ENCODE results near the gene TMEM43. TPM values are rescaled to one million over a fixed set of nuclear protein-coding genes. Genes with fewer than 3 reads are reported as not detected.
"Not testable (repeated sequence)": the region's sequence is repeated elsewhere in the genome, so short reads cannot be mapped to it uniquely, and the experiment has no call there.

Gene TMEM43, protein sequence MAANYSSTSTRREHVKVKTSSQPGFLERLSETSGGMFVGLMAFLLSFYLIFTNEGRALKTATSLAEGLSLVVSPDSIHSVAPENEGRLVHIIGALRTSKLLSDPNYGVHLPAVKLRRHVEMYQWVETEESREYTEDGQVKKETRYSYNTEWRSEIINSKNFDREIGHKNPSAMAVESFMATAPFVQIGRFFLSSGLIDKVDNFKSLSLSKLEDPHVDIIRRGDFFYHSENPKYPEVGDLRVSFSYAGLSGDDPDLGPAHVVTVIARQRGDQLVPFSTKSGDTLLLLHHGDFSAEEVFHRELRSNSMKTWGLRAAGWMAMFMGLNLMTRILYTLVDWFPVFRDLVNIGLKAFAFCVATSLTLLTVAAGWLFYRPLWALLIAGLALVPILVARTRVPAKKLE
- total RNA-seq (2021), result 35.8 and 36.7 TPM in 2 replicates
- long read RNA-seq, transcript TMEM43-201 (12 exons, 3,341 nt), result major isoform, 410 of 460 reads
- long read RNA-seq, partial matches to known transcripts, result 9 of 460 reads
- long read RNA-seq, other reads (novel, unspliced or antisense), result 41 of 460 reads

- Histone ChIP-seq H3K23ac (ENCODE audit: insufficient read length, low read depth, low read length) (no peak within 1 kb of the TSS), H3K18ac (ENCODE audit: insufficient read length, low read depth, low read length) (peak within 1 kb of the TSS; percentile 28), H2BK15ac (ENCODE audit: low read depth, low read length) (no peak within 1 kb of the TSS), H4K8ac (replicated peaks; ENCODE audit: insufficient read length, low read depth, low read length) (no peak within 1 kb of the TSS), H3K4ac (ENCODE audit: low read depth, low read length) (no peak within 1 kb of the TSS), H3K79me1 (ENCODE audit: insufficient read depth, low read depth, low read length, poor library complexity, severe bottlenecking) (peaks cover 9% of the 10 kb centered on the region), H2BK20ac (ENCODE audit: low read depth, low read length, poor library complexity, severe bottlenecking) (no peak within 1 kb of the TSS), H3K4me2 (ENCODE audit: insufficient read depth, insufficient read length, low read length) (peak within 1 kb of the TSS; percentile 76), H3T11ph (ENCODE audit: low read length) (no peak within 1 kb of the TSS), H3K9ac (ENCODE audit: extremely low read depth, insufficient read length, low read length) (peak within 1 kb of the TSS; percentile 71), H3K14ac (ENCODE audit: insufficient read depth, low read length) (peak within 1 kb of the TSS; percentile 51), H3K27ac (ENCODE audit: insufficient read length, low read depth, low read length) (no peak within 1 kb of the TSS), H2AFZ (ENCODE audit: low read length) (no peak within 1 kb of the TSS), H3K56ac (ENCODE audit: insufficient read length, low read depth, low read length) (no peak within 1 kb of the TSS), H2BK12ac (ENCODE audit: insufficient read length, low read depth, low read length) (no peak within 1 kb of the TSS), H4K91ac (ENCODE audit: insufficient read length, low read depth, low read length) (no peak within 1 kb of the TSS), H4K20me1 (ENCODE audit: control insufficient read depth, insufficient read depth, insufficient read length) (no peaks in the 10 kb centered on the region), H4K5ac (ENCODE audit: insufficient read length, low read depth, low read length) (no peak within 1 kb of the TSS), H2BK120ac (ENCODE audit: low read depth, low read length, poor library complexity, severe bottlenecking) (no peak within 1 kb of the TSS), H2AK5ac (ENCODE audit: insufficient read length, low read length) (no peak within 1 kb of the TSS), H3K79me2 (ENCODE audit: insufficient read depth, low read length) (peaks cover 3% of the 10 kb centered on the region; the same call in 1 of the 2 replicates), H3K23me2 (ENCODE audit: insufficient read length, low read depth, low read length, poor library complexity, severe bottlenecking) (peaks cover 14% of the 10 kb centered on the region), H3K4me1 (ENCODE audit: insufficient read depth, low read length) (no peaks in the 10 kb centered on the region), H2BK5ac (ENCODE audit: insufficient read length, low read length) (no peak within 1 kb of the TSS), H3K9me3 (ENCODE audit: control insufficient read depth, low read depth, low read length) (no peaks in the 10 kb centered on the region), H3K27me3 (ENCODE audit: insufficient read depth, low read length) (no peaks in the 10 kb centered on the region)
- no CpG with 5 or more reads among the region's 55 CpGs for WGBS (ENCODE audit: extremely low coverage, insufficient read length, low lambda C conversion rate)
- peak; percentile 99 for DNase-seq
- peaks cover 35 to 39% of the 10 kb centered on the region in 2 experiments for H3K4me1 Mint-ChIP-seq
- H3K9me3 Mint-ChIP-seq, result peaks cover 0 to 8% of the 10 kb centered on the region in 2 experiments; a peak in 4 of 5 replicates
- H3K27me3 Mint-ChIP-seq (ENCODE audit: low read depth), result peaks cover 3% of the 10 kb centered on the region; the same call in 1 of the 2 replicates
- H3K27ac Mint-ChIP-seq, result peak within 1 kb of the TSS; percentile 95 to 99 (median 98)
- TF ChIP-seq, protein P1, sequence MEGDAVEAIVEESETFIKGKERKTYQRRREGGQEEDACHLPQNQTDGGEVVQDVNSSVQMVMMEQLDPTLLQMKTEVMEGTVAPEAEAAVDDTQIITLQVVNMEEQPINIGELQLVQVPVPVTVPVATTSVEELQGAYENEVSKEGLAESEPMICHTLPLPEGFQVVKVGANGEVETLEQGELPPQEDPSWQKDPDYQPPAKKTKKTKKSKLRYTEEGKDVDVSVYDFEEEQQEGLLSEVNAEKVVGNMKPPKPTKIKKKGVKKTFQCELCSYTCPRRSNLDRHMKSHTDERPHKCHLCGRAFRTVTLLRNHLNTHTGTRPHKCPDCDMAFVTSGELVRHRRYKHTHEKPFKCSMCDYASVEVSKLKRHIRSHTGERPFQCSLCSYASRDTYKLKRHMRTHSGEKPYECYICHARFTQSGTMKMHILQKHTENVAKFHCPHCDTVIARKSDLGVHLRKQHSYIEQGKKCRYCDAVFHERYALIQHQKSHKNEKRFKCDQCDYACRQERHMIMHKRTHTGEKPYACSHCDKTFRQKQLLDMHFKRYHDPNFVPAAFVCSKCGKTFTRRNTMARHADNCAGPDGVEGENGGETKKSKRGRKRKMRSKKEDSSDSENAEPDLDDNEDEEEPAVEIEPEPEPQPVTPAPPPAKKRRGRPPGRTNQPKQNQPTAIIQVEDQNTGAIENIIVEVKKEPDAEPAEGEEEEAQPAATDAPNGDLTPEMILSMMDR (conservative IDR thresholded peaks at IDR 0.05), result no peak
- H3K36me3 Mint-ChIP-seq (ENCODE audit: insufficient read depth in 1 of 3, low read depth in 3 of 3), result peaks cover 40 to 45% (median 40%) of the 10 kb centered on the region in 3 experiments
- peak within 1 kb of the TSS; percentile 99 to 100 for H3K4me3 Mint-ChIP-seq
Observed at GRCh38 chr3:14124615-14125192, at the start of gene TMEM43, which contains the start of gene CHCHD4. TSS of gene TMEM43 (plus strand) at chr3:14125052. CDS start at chr3:14125194, 142 bp downstream. TSS of gene CHCHD4 (minus strand) at chr3:14124870. CDS start at chr3:14124676, 194 bp downstream.

DNA sequence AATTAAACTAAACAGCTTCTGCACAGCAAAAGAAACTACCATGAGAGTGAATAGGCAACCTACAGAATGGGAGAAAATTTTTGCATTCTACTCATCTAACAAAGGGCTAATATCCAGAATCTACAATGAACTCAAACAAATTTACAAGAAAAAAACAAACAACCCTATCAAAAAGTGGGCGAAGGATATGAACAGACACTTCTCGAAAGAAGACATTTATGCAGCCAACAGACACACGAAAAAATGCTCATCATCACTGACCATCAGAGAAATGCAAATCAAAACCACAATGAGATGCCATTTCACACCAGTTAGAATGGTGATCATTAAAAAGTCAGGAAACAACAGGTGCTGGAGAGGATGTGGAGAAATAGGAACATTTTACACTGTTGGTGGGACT lies 49.6 kb upstream of the TMEM43 start:
- H3K27ac Mint-ChIP-seq; H3K4ac ChIP-seq (ENCODE audit: low read depth, low read length); H3T11ph ChIP-seq (ENCODE audit: low read length); H3K4me1 ChIP-seq (ENCODE audit: insufficient read depth, low read length); H2BK120ac ChIP-seq (ENCODE audit: low read depth, low read length, poor library complexity, severe bottlenecking); H3K56ac ChIP-seq (ENCODE audit: insufficient read length, low read depth, low read length); H2BK15ac ChIP-seq (ENCODE audit: low read depth, low read length); H4K20me1 ChIP-seq (ENCODE audit: control insufficient read depth, insufficient read depth, insufficient read length); H4K5ac ChIP-seq (ENCODE audit: insufficient read length, low read depth, low read length); H2BK5ac ChIP-seq (ENCODE audit: insufficient read length, low read length); H3K4me1 Mint-ChIP-seq; H3K4me2 ChIP-seq (ENCODE audit: insufficient read depth, insufficient read length, low read length); H3K4me3 Mint-ChIP-seq; H3K23me2 ChIP-seq (ENCODE audit: insufficient read length, low read depth, low read length, poor library complexity, severe bottlenecking); H3K36me3 Mint-ChIP-seq (ENCODE audit: insufficient read depth in 1 of 3, low read depth in 3 of 3); H2AFZ ChIP-seq (ENCODE audit: low read length); H3K27ac ChIP-seq (ENCODE audit: insufficient read length, low read depth, low read length); H3K9me3 ChIP-seq (ENCODE audit: control insufficient read depth, low read depth, low read length); H3K14ac ChIP-seq (ENCODE audit: insufficient read depth, low read length); H4K91ac ChIP-seq (ENCODE audit: insufficient read length, low read depth, low read length); H3K27me3 ChIP-seq (ENCODE audit: insufficient read depth, low read length); H2BK12ac ChIP-seq (ENCODE audit: insufficient read length, low read depth, low read length); H3K18ac ChIP-seq (ENCODE audit: insufficient read length, low read depth, low read length); H3K23ac ChIP-seq (ENCODE audit: insufficient read length, low read depth, low read length); DNase-seq; H2BK20ac ChIP-seq (ENCODE audit: low read depth, low read length, poor library complexity, severe bottlenecking); H2AK5ac ChIP-seq (ENCODE audit: insufficient read length, low read length); H4K8ac ChIP-seq (replicated peaks; ENCODE audit: insufficient read length, low read depth, low read length); H3K79me2 ChIP-seq (ENCODE audit: insufficient read depth, low read length); H3K27me3 Mint-ChIP-seq (ENCODE audit: low read depth); H3K9ac ChIP-seq (ENCODE audit: extremely low read depth, insufficient read length, low read length); H3K79me1 ChIP-seq (ENCODE audit: insufficient read depth, low read depth, low read length, poor library complexity, severe bottlenecking): not testable (repeated sequence)
- WGBS (ENCODE audit: extremely low coverage, insufficient read length, low lambda C conversion rate), result no CpG with 5 or more reads among the region's 3 CpGs
- peaks cover 42 to 53% of the 10 kb centered on the region in 2 experiments for H3K9me3 Mint-ChIP-seq
